Measurements from ENCODE around the gene OGFOD1.
A peak's percentile ranks its signal among the peaks of the same experiment; 100 is the strongest.
"Not testable (repeated sequence)": the region's sequence is repeated elsewhere in the genome, so short reads cannot be mapped to it uniquely, and the experiment has no call there.

OGFOD1 gene

GRCh38 chr16:56481468-56482122, 30.2 kb downstream of the OGFOD1 start:
- DNase-seq = no peak

- DNase-seq = no peak
Observed at GRCh38 chr16:56482683-56483236, 31.4 kb downstream of the OGFOD1 start.

- no peak for DNase-seq
Observed at GRCh38 chr16:56483394-56483793, 32.0 kb downstream of the OGFOD1 start.

GRCh38 chr16:56488035-56488434, 36.7 kb downstream of the OGFOD1 start:
- DNase-seq = no peak

GRCh38 chr16:56488868-56489267, 37.5 kb downstream of the OGFOD1 start:
- DNase-seq = not testable (repeated sequence)

- DNase-seq = no peak
Observed at GRCh38 chr16:56491657-56492261, 40.4 kb downstream of the OGFOD1 start.

- DNase-seq = no peak
Observed at GRCh38 chr16:56493126-56493525, 41.8 kb downstream of the OGFOD1 start.

- DNase-seq = no peak
Observed at GRCh38 chr16:56493815-56494214, 42.5 kb downstream of the OGFOD1 start.

GRCh38 chr16:56505181-56505580, 53.8 kb downstream of the OGFOD1 start:
- DNase-seq = no peak

- DNase-seq = no peak
Observed at GRCh38 chr16:56506941-56507340, 55.6 kb downstream of the OGFOD1 start.

GRCh38 chr16:56510544-56510943, 59.2 kb downstream of the OGFOD1 start:
- DNase-seq = no peak

GRCh38 chr16:56512025-56512424, 60.7 kb downstream of the OGFOD1 start:
- no peak for DNase-seq

- DNase-seq = no peak
Observed at GRCh38 chr16:56513091-56513490, 61.7 kb downstream of the OGFOD1 start.

- peak in 1 of 4 experiments; percentile 7 for DNase-seq
Observed at GRCh38 chr16:56513972-56514371, 62.6 kb downstream of the OGFOD1 start.

- DNase-seq = no peak
Observed at GRCh38 chr16:56514845-56515244, 63.5 kb downstream of the OGFOD1 start.

- DNase-seq = no peak
Observed at GRCh38 chr16:56515665-56516064, 64.3 kb downstream of the OGFOD1 start.

GRCh38 chr16:56517206-56517605, 65.9 kb downstream of the OGFOD1 start:
- DNase-seq = no peak

- DNase-seq = no peak
Observed at GRCh38 chr16:56518425-56518824, 67.1 kb downstream of the OGFOD1 start.

- DNase-seq = peak; percentile 71 to 93 (median 86)
Observed at GRCh38 chr16:56519459-56520250, 68.3 kb downstream of the OGFOD1 start, which contains the start of gene BBS2. Gene BBS2, minus strand, starts transcription at chr16:56520024. Its CDS starts 162 bp downstream, at chr16:56519862.

GRCh38 chr16:56520251-56520577, 68.9 kb downstream of the OGFOD1 start:
- no peak for DNase-seq

GRCh38 chr16:56525236-56525635, 73.9 kb downstream of the OGFOD1 start:
- no peak for DNase-seq

Data from activated naive CD4-positive, alpha-beta T cell (primary cell).